Right kidney (tissue), 9 donors: ENCODE data around the gene GALNT14.
"Not testable (repeated sequence)": the region's sequence is repeated elsewhere in the genome, so short reads cannot be mapped to it uniquely, and the experiment has no call there.

ENCODE experiments used
- DNase-seq: peaks from one replicate; pipeline ENCODE4 v3.0.0-alpha.2; 2016
- long read RNA-seq, 8 donors: transcript quantifications; one replicate each; lab custom pipeline, GENCODE V29; 2026

GALNT14 gene
- long read RNA-seq, donor 1, transcript GALNT14-202 (15 exons, 2,733 nt): major isoform, 9 of 9 reads
- long read RNA-seq, donor 1, partial matches to known transcripts: 0 of 9 reads
- long read RNA-seq, donor 1, other reads (novel, unspliced or antisense): 0 of 9 reads
- long read RNA-seq, donor 2, partial matches to known transcripts: 0 of 3 reads
- long read RNA-seq, donor 2, other reads (novel, unspliced or antisense): 0 of 3 reads
- long read RNA-seq, donor 3, partial matches to known transcripts: 0 of 3 reads
- long read RNA-seq, donor 3, other reads (novel, unspliced or antisense): 0 of 3 reads
- long read RNA-seq, donor 4, transcript GALNT14-202 (15 exons, 2,733 nt): major isoform, 6 of 6 reads
- long read RNA-seq, donor 4, partial matches to known transcripts: 0 of 6 reads
- long read RNA-seq, donor 4, other reads (novel, unspliced or antisense): 0 of 6 reads
- long read RNA-seq, donor 5, partial matches to known transcripts: 0 of 4 reads
- long read RNA-seq, donor 5, other reads (novel, unspliced or antisense): 0 of 4 reads
- long read RNA-seq, donor 6, partial matches to known transcripts: 0 of 4 reads
- long read RNA-seq, donor 6, other reads (novel, unspliced or antisense): 0 of 4 reads
- long read RNA-seq, donor 7, partial matches to known transcripts: 0 of 4 reads
- long read RNA-seq, donor 7, other reads (novel, unspliced or antisense): 0 of 4 reads
- long read RNA-seq, donor 8, transcript GALNT14-202 (15 exons, 2,733 nt): major isoform, 7 of 7 reads
- long read RNA-seq, donor 8, partial matches to known transcripts: 0 of 7 reads
- long read RNA-seq, donor 8, other reads (novel, unspliced or antisense): 0 of 7 reads

- DNase-seq: peak; percentile 89
Measured at GRCh38 chr2:31138037-31138962, at the start of gene GALNT14. Gene GALNT14 (minus strand): TSS chr2:31138440. CDS start chr2:31138086, 354 bp downstream.

- no peak for DNase-seq
Measured at GRCh38 chr2:31187166-31187565, 48.9 kb upstream of the GALNT14 start.

GRCh38 chr2:31183973-31184372 lies 45.7 kb upstream of the GALNT14 start:
- DNase-seq: not testable (repeated sequence)

- no peak for DNase-seq
Measured at GRCh38 chr2:31176742-31177141, 38.5 kb upstream of the GALNT14 start.

GRCh38 chr2:31171142-31171541 lies 32.9 kb upstream of the GALNT14 start:
- DNase-seq: no peak

- peak; percentile 52 for DNase-seq
Measured at GRCh38 chr2:31170071-31170698, 31.9 kb upstream of the GALNT14 start.

- DNase-seq: no peak
Measured at GRCh38 chr2:31168291-31168690, 30.1 kb upstream of the GALNT14 start.

- no peak for DNase-seq
Measured at GRCh38 chr2:31166925-31167324, 28.7 kb upstream of the GALNT14 start.

GRCh38 chr2:31163011-31163539 lies 24.8 kb upstream of the GALNT14 start:
- DNase-seq: no peak

- no peak for DNase-seq
Measured at GRCh38 chr2:31161637-31162036, 23.4 kb upstream of the GALNT14 start.

- DNase-seq: no peak
Measured at GRCh38 chr2:31151501-31151900, 13.3 kb upstream of the GALNT14 start.

- no peak for DNase-seq
Measured at GRCh38 chr2:31150120-31150670, 12.0 kb upstream of the GALNT14 start.

- DNase-seq: no peak
Measured at GRCh38 chr2:31148514-31148913, 10.3 kb upstream of the GALNT14 start.

GRCh38 chr2:31147645-31148044 lies 9.4 kb upstream of the GALNT14 start:
- DNase-seq: no peak

- DNase-seq: no peak
Measured at GRCh38 chr2:31142110-31142509, 3.9 kb upstream of the GALNT14 start.

GRCh38 chr2:31141443-31142085 lies 3.3 kb upstream of the GALNT14 start:
- no peak for DNase-seq

- DNase-seq: no peak
Measured at GRCh38 chr2:31140151-31140550, 1.9 kb upstream of the GALNT14 start.

- no peak for DNase-seq
Measured at GRCh38 chr2:31139671-31140070, 1.4 kb upstream of the GALNT14 start.

GRCh38 chr2:31137211-31138036 lies 816 bp downstream of the GALNT14 start:
- DNase-seq: peak; percentile 70

GRCh38 chr2:31136732-31137131 lies 1.5 kb downstream of the GALNT14 start:
- DNase-seq: no peak
